ENCODE results near the gene TMF1. TPM values are rescaled to one million over a fixed set of nuclear protein-coding genes. Genes with fewer than 3 reads are reported as not detected.

TMF1 gene
- total RNA-seq, 2 experiments from 2014 or later = 23.3 to 25.2 TPM

- Mint-ChIP-seq H3K4me3 (no peak overlapping the region), H3K9me3 (no peaks in the 10 kb centered on the region), H3K27ac (no peak overlapping the region), H3K4me1 (ENCODE audit: low read depth) (peaks cover 4% of the 10 kb centered on the region), H3K36me3 (ENCODE audit: low read depth) (peaks cover 26% of the 10 kb centered on the region), H3K27me3 (ENCODE audit: low read depth) (no peaks in the 10 kb centered on the region)
- DNase-seq = no peak
- intact Hi-C loops (cut with micrococcal nuclease) = no loop called here
- CTCF ChIA-PET = interaction anchor here (0.6 to 1.0 kb wide), 2 partner anchors 13 to 22 kb away, joined by 3 read pairs; no protein-coding TSS in a partner anchor
Measured at GRCh38 chr3:68986496-68987208, 65.5 kb downstream of the TMF1 start.

- no peak overlapping the region for H3K27ac Mint-ChIP-seq
- H3K27me3 Mint-ChIP-seq (ENCODE audit: low read depth) = no peaks in the 10 kb centered on the region
- H3K36me3 Mint-ChIP-seq (ENCODE audit: low read depth) = peaks cover 28% of the 10 kb centered on the region
- CTCF ChIA-PET = no interaction called here
- no peaks in the 10 kb centered on the region for H3K9me3 Mint-ChIP-seq
- intact Hi-C loops (cut with micrococcal nuclease) = no loop called here
- H3K4me1 Mint-ChIP-seq (ENCODE audit: low read depth) = peaks cover 4% of the 10 kb centered on the region
- no peak overlapping the region for H3K4me3 Mint-ChIP-seq
- no peak for DNase-seq
Measured at GRCh38 chr3:68985146-68985790, 66.9 kb downstream of the TMF1 start.

GRCh38 chr3:68984011-68984530, 68.1 kb downstream of the TMF1 start:
- H3K27ac Mint-ChIP-seq = no peak overlapping the region
- CTCF ChIA-PET = no interaction called here
- intact Hi-C loops (cut with micrococcal nuclease) = no loop called here
- peaks cover 29% of the 10 kb centered on the region for H3K36me3 Mint-ChIP-seq (ENCODE audit: low read depth)
- H3K4me1 Mint-ChIP-seq (ENCODE audit: low read depth) = peaks cover 4% of the 10 kb centered on the region
- no peaks in the 10 kb centered on the region for H3K9me3 Mint-ChIP-seq
- no peaks in the 10 kb centered on the region for H3K27me3 Mint-ChIP-seq (ENCODE audit: low read depth)
- no peak for DNase-seq
- H3K4me3 Mint-ChIP-seq = no peak overlapping the region

GRCh38 chr3:68977486-68978167, 74.5 kb downstream of the TMF1 start:
- intact Hi-C loops (cut with micrococcal nuclease) = no loop called here
- Mint-ChIP-seq H3K9me3 (no peaks in the 10 kb centered on the region), H3K27ac (no peak overlapping the region), H3K27me3 (ENCODE audit: low read depth) (no peaks in the 10 kb centered on the region), H3K4me1 (ENCODE audit: low read depth) (no peaks in the 10 kb centered on the region), H3K4me3 (no peak overlapping the region), H3K36me3 (ENCODE audit: low read depth) (peaks cover 17% of the 10 kb centered on the region)
- CTCF ChIA-PET = interaction anchor here (0.6 kb wide), 1 partner anchor 33 kb away, joined by 3 read pairs; no protein-coding TSS in a partner anchor
- DNase-seq = no peak

GRCh38 chr3:68974711-68975110, 77.4 kb downstream of the TMF1 start:
- CTCF ChIA-PET = no interaction called here
- Mint-ChIP-seq H3K27ac (no peak overlapping the region), H3K27me3 (ENCODE audit: low read depth) (no peaks in the 10 kb centered on the region), H3K36me3 (ENCODE audit: low read depth) (peaks cover 9% of the 10 kb centered on the region), H3K4me3 (no peak overlapping the region), H3K9me3 (no peaks in the 10 kb centered on the region), H3K4me1 (ENCODE audit: low read depth) (no peaks in the 10 kb centered on the region)
- no peak for DNase-seq
- intact Hi-C loops (cut with micrococcal nuclease) = loop anchor here (5.0 kb wide), 1 partner anchor 82 kb away; no protein-coding TSS in a partner anchor

GRCh38 chr3:68973639-68974038, 78.5 kb downstream of the TMF1 start:
- Mint-ChIP-seq H3K36me3 (ENCODE audit: low read depth) (peaks cover 8% of the 10 kb centered on the region), H3K27ac (no peak overlapping the region), H3K4me1 (ENCODE audit: low read depth) (no peaks in the 10 kb centered on the region), H3K9me3 (no peaks in the 10 kb centered on the region), H3K27me3 (ENCODE audit: low read depth) (no peaks in the 10 kb centered on the region), H3K4me3 (no peak overlapping the region)
- intact Hi-C loops (cut with micrococcal nuclease) = loop anchor here (5.0 kb wide), 1 partner anchor 81 kb away; no protein-coding TSS in a partner anchor
- CTCF ChIA-PET = interaction anchor here (0.6 kb wide), 1 partner anchor 23 kb away, joined by 4 read pairs; no protein-coding TSS in a partner anchor
- DNase-seq = no peak

- Mint-ChIP-seq H3K27me3 (ENCODE audit: low read depth) (no peaks in the 10 kb centered on the region), H3K9me3 (no peaks in the 10 kb centered on the region), H3K4me3 (no peak overlapping the region), H3K36me3 (ENCODE audit: low read depth) (peaks cover 5% of the 10 kb centered on the region), H3K27ac (no peak overlapping the region), H3K4me1 (ENCODE audit: low read depth) (no peaks in the 10 kb centered on the region)
- intact Hi-C loops (cut with micrococcal nuclease) = loop anchor here (5.0 kb wide), 1 partner anchor 80 kb away; no protein-coding TSS in a partner anchor
- peak; percentile 58 for DNase-seq
- CTCF ChIA-PET = interaction anchor here (0.6 to 3.3 kb wide), 7 partner anchors 12 to 754 kb away, joined by 3 to 19 read pairs (median 3); no protein-coding TSS in a partner anchor
Measured at GRCh38 chr3:68972358-68972979, 79.7 kb downstream of the TMF1 start.

Small RNA genes lying within 50 kb of the gene (microRNA-seq; reads per million reads assigned to microRNA genes)
- 3.8 reads per million for gene MIR3136 (ENCODE audit: borderline microRNAs expressed, borderline replicate concordance)

Other genes starting within 250 kb of the TMF1 start
- gene TAFA4, start 119.8 kb downstream of the TMF1 start, total RNA-seq = not detected
- gene EOGT, start 38.6 kb downstream of the TMF1 start, total RNA-seq = 1 to 10 TPM; 4.8 TPM
- 10 to 100 TPM; 65.7 to 66.0 TPM for gene UBA3, start 28.0 kb upstream of the TMF1 start, total RNA-seq
- gene ARL6IP5, start 32.6 kb upstream of the TMF1 start, total RNA-seq = 10 to 100 TPM; 66.4 to 71.5 TPM
- gene LMOD3, start 70.3 kb upstream of the TMF1 start, total RNA-seq = not detected